ENCODE measurements around the gene PDGFC.

The PDGFC gene

DNA sequence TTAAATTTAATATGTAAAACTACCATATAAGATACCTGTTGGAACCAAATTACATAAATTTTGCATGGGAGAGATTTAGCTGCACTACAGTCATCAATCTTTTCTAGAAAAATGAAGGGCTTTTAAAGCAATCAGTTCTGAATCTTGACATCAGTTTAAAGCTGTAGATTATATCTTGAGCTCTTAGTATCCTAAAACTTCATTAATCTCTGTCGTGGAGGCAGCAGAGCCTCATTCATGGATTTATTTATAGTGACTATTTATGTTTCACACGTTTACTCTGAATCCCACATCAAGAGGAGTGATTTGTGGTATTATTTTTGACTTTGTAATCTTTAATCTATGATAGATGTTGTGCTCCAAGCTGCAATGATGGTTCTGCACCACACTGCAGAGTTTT lies 175.9 kb downstream of the PDGFC start:
- DNase-seq (ENCODE audit: extremely low spot score, insufficient read length, low read depth) (no peak), FAIRE-seq (no peak)

DNA sequence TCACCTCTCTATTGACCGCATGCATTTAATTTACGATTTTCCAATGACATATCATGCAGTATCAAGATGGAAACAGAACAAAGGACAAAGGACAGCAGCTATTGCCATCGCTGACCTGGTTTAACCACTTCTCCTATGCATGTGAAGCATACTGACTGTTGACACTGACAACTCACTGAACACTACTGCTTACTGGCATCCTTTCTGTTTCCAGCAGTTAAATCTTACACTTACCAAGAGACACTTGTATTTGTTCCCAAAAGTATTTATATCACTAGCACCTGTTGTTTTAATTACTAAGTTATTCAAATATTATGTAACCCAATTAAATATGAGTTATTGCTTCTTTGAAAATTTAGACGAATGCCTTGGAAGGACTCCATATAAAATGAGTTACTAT lies 176.7 kb downstream of the PDGFC start:
- DNase-seq (ENCODE audit: extremely low spot score, insufficient read length, low read depth) (no peak), FAIRE-seq (no peak)

DNA sequence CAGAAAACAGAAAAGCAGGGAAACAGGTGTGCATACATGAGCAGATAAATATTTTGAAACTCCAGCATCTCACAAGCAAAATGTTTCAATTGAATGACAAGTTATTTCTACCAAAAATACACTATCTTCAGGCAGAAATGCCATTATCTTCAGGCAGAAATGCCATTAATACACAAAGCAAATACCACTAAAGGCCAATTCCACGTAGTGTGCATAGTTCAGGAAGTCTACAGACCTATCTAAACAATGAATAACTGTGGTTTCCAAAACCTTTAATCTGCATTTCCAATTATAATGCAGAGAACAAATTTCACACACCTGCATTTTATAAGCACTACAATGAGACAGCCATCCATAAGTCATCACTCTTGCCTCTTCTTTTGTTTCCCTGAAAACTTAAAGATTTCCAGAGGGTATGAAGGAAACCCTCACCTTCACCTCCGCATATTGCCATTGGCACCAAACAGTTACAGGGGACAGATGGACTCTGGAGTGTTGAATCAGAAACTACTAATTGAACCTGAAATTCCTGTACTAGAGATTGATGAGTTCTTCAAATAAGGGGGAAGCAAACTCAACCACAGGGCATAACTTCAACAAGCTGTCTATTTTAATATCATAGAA lies 179.0 kb downstream of the PDGFC start:
- DNase-seq (ENCODE audit: extremely low spot score, insufficient read length, low read depth) (no peak), FAIRE-seq (no peak)

DNA sequence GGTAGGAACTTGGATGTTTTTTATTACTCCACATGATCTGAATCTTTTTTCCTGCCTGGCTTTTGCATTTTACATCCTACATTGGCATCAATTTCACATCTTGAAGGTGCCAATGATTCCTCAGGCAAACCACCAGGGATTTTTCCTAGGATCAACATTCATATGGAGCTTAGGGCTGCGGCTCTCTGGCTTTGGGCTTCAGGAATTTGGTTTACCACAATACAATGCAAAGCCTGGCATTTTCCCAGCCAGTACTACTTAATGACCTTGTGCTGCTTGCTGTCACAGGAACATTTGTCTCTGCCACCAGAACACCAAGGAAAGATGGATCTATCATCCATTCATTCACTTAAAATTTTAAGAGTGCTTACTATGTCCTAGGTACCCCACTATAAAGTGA lies 180.7 kb downstream of the PDGFC start:
- FAIRE-seq, result no peak
- no peak for DNase-seq (ENCODE audit: extremely low spot score, insufficient read length, low read depth)

DNA sequence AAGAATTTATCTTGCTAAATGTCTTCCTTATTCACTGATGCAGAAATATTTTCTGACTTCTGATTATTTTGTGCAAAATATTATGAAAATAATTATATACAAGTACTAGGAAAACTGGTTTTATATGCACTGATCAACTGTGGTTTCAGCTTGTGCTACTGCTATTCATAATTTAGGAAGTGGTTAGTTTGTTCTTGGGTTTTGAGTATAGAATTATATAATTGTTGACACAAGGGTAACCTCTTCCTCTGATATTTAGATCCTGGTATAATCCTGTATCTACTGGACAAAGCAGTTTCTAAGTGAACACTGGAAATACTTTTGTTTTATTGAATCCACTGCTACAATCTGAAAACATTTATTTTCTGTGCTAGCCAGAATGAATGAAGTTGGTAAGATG lies 182.8 kb downstream of the PDGFC start:
- no peak for FAIRE-seq

DNA sequence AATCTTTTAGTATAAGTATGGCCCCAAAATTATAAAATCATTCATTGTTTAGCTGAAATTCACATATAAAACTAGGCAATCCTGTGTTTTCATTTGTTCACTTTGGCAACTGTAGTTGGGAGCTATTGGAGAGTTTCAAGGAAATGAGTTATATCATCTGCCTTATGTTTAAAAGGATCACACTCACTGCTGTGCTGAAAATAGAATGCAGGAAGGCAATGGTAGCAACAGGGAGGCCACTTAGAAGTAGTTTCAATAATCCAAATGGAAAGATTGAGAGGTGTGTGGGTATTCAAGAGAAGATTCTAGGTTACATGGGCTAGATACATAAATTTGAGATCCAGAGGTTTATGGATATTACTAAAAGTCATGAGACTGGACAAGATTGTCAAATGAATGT lies 184.9 kb downstream of the PDGFC start:
- FAIRE-seq (no peak), DNase-seq (ENCODE audit: extremely low spot score, insufficient read length, low read depth) (no peak)

More for the DNA sequence above, 182.8 kb downstream of the PDGFC start:
- DNase-seq (ENCODE audit: extremely low spot score, insufficient read length, low read depth), result no peak

DNA sequence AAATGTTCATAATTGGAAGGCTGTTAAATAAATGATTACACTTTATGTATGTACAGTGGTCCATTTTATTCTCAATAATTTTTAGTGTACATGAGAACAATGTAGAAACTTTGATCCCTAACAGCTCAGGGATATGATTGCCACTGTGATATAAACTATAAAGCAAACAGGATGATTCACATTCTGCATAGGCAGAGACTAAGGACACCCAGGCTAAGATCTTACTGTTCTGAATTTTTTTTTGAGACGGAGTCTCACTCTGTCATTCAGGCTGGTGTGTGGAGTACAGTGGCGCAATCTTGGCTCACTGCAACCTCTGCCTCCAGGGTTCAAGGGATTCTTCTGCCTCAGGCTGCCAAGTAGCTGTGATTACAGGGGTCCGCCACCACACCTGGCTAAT lies 186.6 kb downstream of the PDGFC start:
- FAIRE-seq, result no peak

DNA sequence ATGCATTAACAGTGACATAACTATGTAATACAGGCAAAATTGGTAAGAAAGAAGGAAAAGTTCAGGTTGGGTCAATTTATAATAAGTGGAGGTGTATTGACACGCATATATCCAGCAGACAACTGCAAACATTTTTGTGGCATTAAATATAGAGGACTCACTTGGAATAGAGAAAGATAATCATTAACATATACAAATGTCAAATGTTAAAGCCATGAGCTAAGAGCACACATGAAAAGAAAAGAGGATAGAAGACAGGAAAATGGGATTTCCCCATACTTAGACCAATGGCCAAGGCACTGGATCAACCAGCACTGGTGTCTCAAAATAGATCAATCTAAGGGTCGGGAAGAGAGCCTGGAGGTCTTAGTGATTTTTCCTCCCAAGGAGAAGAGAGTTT lies 187.6 kb downstream of the PDGFC start:
- FAIRE-seq (no peak), DNase-seq (ENCODE audit: extremely low spot score, insufficient read length, low read depth) (no peak)

More for the DNA sequence above, 186.6 kb downstream of the PDGFC start:
- DNase-seq (ENCODE audit: extremely low spot score, insufficient read length, low read depth), result no peak

DNA sequence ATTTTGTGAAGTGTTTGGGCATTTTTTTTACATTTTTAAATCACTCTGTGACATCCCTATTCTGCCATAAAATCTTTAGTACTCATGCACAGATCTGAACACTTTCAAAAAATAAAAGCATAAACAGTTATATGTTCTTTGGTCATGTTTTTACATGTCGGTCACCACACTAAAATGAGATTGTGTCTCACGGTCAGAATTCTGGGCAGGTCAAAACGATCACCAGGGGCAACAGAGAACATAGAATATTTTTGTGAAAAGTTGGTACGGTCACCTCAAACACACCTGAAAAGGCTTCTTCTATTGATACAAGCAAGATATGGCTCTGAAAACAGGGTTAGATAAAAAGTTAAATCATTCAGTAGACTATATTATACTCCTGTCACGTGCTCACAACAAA lies 189.1 kb downstream of the PDGFC start:
- FAIRE-seq (no peak), DNase-seq (ENCODE audit: extremely low spot score, insufficient read length, low read depth) (no peak)

DNA sequence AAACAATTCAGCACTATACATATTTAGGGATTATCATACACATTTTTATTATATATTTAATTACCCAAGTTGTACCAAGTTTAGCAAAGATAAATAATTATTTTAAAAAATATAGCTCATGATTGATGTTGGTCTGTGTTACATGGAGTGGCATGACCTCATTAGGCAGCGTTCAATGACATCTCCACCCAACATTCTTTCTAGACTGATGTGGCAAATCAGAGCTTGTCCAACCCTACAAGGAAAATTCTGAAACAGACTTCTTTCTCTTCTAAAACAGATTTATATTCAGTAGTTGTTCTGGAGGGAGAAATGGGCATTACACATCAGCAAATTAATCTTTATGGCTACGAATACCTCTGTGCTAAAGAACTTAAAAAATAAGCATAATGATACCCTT lies 189.7 kb downstream of the PDGFC start:
- no peak for DNase-seq (ENCODE audit: extremely low spot score, insufficient read length, low read depth)
- FAIRE-seq, result no peak

DNA sequence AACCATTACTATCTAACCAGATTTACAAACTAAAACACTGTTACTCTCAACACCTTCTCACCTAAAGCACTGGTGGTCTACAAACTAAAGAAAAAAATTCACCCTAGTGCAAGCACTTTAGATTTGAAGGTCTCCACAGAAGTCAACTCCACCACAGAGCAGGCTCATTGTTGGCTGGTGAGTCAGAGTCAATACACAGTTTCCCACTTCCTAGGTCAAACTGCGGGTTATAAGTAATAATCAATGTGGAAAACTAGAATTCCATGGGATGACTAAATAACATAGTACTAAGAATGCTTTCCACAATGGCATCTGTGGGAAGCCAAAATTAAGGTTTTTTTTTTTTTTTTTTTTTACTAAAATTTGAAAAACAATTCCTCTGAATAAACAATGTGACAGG lies 191.8 kb downstream of the PDGFC start:
- FAIRE-seq, result no peak
- no peak for DNase-seq (ENCODE audit: extremely low spot score, insufficient read length, low read depth)

DNA sequence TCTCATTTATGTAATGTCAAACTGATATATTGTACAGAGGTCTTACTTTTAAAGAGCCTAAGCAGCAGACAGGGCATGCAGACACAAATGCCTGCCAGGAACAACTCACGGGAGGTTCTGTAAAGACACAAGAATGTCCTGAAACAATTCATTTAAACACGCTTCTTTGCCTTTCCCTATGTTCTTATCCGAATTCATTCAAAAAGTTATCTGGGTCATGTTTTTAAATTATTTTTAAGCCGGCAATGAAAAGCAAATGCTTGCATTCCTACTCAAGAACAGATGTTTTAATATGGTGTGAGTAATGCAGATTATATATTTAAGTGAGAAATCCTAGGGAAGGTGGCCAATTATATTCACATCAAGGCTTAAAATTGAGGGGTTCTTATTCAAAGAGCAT lies 192.6 kb downstream of the PDGFC start:
- FAIRE-seq, result no peak
- no peak for DNase-seq (ENCODE audit: extremely low spot score, insufficient read length, low read depth)

DNA sequence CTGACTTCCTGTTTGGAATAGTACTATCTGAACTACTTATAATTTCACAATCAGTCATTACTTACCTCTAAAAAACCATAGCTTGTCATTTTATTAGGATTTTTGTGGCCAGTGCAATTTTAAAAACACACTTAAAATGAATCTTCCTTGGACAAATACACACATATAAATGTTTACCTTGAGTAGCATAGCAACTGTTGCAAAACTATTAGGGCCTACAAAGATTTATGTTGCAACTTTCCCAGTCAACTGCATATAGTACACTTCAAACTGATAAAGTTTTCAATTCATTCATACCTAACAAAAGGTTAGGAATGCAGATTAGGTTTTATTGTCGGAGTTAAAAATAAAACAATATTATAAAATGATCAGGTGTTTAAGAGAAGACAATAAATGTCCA lies 193.0 kb downstream of the PDGFC start:
- no peak for DNase-seq (ENCODE audit: extremely low spot score, insufficient read length, low read depth)
- FAIRE-seq, result no peak

DNA sequence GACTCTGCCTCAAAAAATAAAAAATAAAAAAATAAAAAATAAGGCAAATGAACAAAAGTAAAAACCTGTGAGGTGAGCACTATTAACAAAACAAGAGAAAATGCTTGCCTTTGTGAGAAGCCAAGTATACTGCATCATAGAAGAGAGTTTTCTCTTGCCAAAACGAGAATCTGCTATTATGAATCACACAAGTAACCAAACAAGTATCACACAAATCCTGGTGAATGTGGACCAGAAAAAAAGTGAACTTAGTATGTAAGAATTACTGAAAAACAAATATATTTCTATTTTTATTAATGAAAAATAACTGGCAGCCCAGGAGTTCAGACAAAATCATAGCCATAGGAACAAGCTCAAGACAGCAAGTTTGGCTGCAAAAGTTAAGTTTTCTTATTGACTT lies 193.5 kb downstream of the PDGFC start:
- DNase-seq (ENCODE audit: extremely low spot score, insufficient read length, low read depth) (no peak), FAIRE-seq (no peak)

DNA sequence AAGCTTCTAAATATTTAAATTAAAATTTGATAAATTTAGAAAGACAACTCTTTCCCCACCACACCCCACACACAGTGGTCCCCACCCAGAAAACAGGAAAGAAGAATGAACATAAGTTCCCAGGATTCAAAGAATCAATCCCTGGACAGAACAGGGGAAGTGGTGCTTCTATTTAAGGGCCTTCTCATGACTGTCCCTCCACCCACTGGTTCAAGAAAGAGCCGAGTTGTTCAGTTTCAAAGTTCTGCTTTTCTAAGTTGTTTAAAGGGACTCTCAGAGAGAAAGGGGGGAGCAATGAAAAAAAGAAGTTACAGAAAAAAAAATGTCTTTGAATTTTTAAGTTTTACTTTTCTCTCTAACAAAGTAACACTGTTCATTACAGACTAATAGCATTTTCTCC lies 195.8 kb downstream of the PDGFC start:
- DNase-seq (ENCODE audit: extremely low spot score, insufficient read length, low read depth) (no peak), FAIRE-seq (no peak)

DNA sequence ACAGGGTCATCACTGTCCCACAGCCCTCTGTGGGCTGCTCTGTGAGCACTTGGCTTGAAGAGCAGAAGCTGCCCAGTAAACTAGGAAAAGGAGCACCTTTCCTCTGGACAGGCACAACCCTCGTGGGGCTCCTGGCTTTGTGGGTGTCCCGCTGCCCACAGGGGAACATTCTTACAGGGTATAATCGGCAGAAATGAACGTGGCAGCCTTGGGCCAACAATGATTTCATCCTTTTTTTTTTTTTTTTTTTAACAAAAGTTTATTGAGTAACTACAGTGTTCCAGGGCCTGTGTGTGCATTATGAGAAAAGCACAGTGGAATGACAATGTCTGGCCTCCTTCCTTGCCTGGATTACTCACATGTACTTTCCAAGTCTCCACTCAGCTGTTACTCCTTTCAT lies 197.2 kb downstream of the PDGFC start:
- FAIRE-seq (no peak), DNase-seq (ENCODE audit: extremely low spot score, insufficient read length, low read depth) (no peak)

DNA sequence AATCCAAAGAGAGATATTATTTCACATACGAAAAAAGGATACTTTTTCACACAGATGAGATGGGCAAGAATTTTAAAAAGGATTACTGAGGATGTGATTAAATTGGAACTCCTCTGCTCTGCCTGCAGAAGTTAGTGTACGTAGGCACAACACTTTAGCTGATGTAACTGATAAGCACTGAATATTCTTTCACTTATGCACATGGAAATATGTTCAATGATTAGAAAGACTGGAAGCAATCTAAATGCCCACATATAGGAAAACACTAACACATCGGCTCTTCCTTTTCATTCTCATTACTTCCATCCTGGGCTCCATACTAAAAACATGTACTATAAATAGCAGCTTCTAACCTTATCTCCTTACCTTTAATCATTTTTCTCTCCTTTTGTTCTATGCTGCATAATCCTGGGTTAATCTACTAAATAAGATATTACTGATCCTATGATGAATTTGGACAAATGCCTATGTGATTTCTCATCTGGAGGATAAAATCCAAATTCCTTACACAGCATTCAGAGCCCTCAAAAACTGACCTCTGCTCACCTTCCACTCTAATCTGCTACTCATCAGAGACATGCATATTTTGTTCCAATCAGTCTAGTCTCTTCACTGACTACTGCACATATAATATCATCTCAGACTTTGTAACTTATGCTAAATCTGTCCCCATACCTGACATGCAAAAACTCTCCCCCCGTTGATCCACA lies 197.8 kb downstream of the PDGFC start:
- FAIRE-seq (no peak), DNase-seq (ENCODE audit: extremely low spot score, insufficient read length, low read depth) (no peak)

DNA sequence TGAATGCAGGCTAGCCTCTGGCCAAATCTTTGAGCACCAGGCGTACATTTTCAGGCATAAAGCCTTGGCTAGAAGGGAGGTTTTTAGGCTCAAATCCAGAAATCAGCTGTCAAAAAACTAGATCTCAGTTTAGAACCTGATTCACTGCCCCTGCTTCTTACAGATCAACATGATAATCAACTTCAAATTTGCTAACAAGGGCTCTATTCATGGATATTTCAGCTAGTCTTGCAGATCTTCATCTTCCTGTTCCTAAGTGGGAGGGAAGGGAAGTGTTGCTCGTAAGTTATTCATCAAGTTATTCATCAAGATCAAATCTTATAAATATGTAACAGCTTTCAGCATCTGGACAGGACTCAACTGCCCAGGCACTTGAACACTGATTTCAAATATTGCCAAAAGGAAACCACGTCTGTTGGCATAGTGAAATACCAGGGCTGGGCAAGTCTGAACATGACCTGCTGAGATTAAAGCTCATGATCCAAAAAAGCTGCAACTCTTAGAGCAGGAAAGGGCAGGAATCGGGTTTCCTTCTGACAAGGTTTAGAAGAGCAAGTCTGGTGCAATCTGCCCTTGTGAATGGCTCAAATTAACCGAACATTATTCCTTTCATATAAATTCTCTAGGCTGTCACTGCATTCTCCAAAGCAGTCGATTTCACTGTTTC lies 200.3 kb downstream of the PDGFC start:
- FAIRE-seq (no peak), DNase-seq (ENCODE audit: extremely low spot score, insufficient read length, low read depth) (no peak)

DNA sequence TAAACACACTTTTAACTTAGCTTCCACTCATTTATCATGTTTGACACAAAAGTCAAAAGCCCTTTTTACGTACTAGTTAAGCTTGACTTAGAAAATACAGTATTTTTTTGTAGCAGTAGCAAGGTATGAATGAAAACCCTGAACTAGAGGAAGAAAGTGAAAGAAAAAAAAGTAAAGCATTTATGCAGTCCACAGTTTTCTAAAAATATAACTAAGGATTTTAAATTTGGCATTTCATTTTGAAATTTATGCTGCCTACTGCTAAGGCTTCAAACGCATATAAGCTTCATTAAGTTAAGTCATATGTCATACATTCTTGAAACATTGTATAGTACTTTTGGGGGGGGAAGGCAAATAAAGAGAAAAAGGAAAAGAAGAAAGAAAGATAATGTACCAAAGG lies 201.5 kb downstream of the PDGFC start:
- no peak for FAIRE-seq
- DNase-seq (ENCODE audit: extremely low spot score, insufficient read length, low read depth), result no peak

DNA sequence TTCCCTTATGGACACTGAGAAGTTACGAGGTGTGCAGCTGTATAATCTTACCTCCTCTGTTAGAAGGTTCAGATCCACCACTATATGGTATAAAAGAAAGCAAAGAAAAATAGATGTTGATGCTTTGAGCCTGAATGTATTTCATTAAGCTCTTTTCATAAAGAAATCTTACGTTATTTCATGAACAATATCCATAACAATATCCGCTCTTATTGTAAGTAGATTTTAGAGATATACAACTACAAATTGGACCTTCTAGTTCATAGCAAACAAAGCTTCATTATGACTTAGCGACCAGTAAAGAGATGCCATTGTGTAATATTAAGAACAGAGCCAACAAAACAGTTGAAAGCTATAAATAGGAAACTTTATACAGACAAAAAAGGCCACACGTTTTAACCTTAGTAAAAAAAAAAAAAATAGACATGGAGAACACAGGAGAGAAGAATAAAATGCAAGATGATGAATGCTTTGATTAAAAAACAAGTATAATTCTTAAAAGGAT lies 203.6 kb downstream of the PDGFC start:
- DNase-seq (ENCODE audit: extremely low spot score, insufficient read length, low read depth) (no peak), FAIRE-seq (no peak)

DNA sequence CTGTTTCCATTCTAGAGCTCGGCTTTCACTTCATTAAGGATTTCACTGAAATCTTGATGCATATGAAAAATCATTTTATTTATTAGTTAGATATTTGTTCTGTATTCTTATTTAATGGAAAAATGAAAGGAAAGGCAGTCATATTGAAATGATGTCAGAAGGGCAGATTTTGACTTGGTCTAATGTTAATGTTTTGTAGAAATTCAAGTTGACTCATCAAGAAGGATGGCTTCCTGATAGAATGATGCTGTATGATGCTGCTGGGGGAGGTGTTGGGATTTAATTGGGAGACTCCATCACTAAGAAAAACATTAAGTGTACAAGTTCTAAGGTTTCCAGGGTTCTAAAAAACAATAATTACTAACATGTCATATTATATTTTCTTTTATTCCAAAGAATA lies 204.8 kb downstream of the PDGFC start:
- FAIRE-seq (no peak), DNase-seq (ENCODE audit: extremely low spot score, insufficient read length, low read depth) (no peak)
